Nephron (organoid): Measurements from ENCODE around the gene TAL2.

Experiments used
- H3K27ac Mint-ChIP-seq, 3 experiments: 2 replicates each; pipeline ENCODE4 v1.8.0; 2020; ENCODE audit warnings: mixed read lengths in 3 of 3, mild to moderate bottlenecking in 2 of 3, moderate library complexity in 1 of 3
- H3K27me3 Mint-ChIP-seq: 2 replicates; pipeline ENCODE4 v1.8.0; 2021; ENCODE audit warnings: low read depth, mild to moderate bottlenecking, moderate library complexity, mixed read lengths
- H3K36me3 Mint-ChIP-seq: 2 replicates; pipeline ENCODE4 v1.8.0; 2020; ENCODE audit warnings: low read depth, mixed read lengths
- H3K4me1 Mint-ChIP-seq: 2 replicates; pipeline ENCODE4 v1.8.0; 2020; ENCODE audit warnings: mixed read lengths
- H3K4me3 Mint-ChIP-seq, 3 experiments: 2 replicates each; pipeline ENCODE4 v1.8.0; 2020; ENCODE audit warnings: mild to moderate bottlenecking in 3 of 3, mixed read lengths in 3 of 3, moderate library complexity in 2 of 3
- H3K9me3 Mint-ChIP-seq: 2 replicates; pipeline ENCODE4 v1.8.0; 2020; ENCODE audit warnings: mixed read lengths
- TF ChIP-seq, protein P1 (sequence below), 3 experiments: fragments of 200-600 bp; sonication (generic); IDR thresholded peaks; one replicate each; pipeline ENCODE4 v1.5.0; 2021; ENCODE audit warnings: antibody characterized with exemption in 3 of 3; ENCODE audit not compliant: unreplicated experiment in 3 of 3

TAL2 gene

DNA sequence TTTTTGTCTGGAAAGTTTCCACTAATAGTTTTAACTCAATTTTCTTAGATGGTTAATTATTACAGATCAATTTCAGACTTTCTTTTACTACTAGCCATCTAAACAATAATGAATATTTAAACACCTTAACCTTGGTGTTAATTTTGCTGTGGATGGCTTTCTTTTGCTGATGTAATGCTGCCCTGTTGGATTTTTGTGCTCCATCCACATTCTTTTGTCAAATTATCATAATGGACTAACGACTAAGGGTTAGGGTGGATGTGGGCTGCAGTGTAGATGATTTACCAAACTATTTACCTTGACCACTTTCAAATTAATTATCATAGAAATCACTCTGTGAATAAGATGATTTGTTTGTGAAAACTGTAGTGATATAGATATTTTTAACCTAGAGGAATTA lies 16.5 kb downstream of the TAL2 start:
- Mint-ChIP-seq H3K4me1 (peaks cover 20% of the 10 kb centered on the region), H3K9me3 (peaks cover 2% of the 10 kb centered on the region), H3K27me3 (no peaks in the 10 kb centered on the region), H3K36me3 (no peaks in the 10 kb centered on the region), H3K4me3 (no peak overlapping the region), H3K27ac (peak overlapping the region; percentile 23 to 90 (median 66))
- TF ChIP-seq, protein P1, sequence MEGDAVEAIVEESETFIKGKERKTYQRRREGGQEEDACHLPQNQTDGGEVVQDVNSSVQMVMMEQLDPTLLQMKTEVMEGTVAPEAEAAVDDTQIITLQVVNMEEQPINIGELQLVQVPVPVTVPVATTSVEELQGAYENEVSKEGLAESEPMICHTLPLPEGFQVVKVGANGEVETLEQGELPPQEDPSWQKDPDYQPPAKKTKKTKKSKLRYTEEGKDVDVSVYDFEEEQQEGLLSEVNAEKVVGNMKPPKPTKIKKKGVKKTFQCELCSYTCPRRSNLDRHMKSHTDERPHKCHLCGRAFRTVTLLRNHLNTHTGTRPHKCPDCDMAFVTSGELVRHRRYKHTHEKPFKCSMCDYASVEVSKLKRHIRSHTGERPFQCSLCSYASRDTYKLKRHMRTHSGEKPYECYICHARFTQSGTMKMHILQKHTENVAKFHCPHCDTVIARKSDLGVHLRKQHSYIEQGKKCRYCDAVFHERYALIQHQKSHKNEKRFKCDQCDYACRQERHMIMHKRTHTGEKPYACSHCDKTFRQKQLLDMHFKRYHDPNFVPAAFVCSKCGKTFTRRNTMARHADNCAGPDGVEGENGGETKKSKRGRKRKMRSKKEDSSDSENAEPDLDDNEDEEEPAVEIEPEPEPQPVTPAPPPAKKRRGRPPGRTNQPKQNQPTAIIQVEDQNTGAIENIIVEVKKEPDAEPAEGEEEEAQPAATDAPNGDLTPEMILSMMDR (IDR thresholded peaks at IDR 0.05; ENCODE audit: unreplicated experiment in 3 of 3): no peak

DNA sequence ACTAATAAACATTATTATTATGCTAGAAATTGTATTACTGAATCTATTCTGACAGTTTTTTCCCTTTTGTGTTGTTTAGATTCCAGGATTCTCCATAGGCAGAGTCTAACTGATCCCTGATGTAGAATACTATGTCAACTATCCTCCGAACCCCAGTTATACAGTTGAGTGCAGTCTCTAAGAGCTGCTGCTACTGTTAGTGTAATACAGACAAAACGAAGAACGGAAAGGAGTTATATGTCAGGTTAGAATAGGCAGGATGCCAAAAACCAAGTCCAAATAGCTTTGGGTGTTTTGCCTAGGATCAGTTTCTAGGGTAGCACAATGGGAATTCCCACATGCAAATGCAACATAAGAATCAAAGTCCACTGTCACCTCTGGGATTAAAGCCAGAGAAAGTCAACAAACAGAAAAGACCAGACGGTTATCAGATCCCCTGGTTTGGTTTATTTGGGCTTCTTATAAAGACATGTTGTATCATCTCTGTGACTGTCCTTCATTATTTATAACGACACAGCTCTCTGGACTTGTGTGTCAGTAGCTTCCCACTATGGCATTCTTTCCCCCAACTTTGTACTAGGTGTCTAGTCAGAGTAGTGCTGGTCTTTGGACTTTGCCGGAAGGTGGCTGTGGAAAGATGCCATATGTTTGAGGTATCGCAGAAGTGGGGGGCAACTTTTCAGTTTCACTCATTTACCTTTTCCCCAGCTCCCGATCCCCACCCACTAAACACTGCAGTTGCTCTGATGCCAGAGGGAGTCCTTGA lies 17.2 kb downstream of the TAL2 start:
- peak overlapping the region; percentile 23 to 90 (median 25) for H3K27ac Mint-ChIP-seq
- H3K27me3 Mint-ChIP-seq: no peaks in the 10 kb centered on the region
- peaks cover 24% of the 10 kb centered on the region for H3K4me1 Mint-ChIP-seq
- TF ChIP-seq, protein P1 (IDR thresholded peaks at IDR 0.05; ENCODE audit: unreplicated experiment in 3 of 3): no peak
- H3K36me3 Mint-ChIP-seq: no peaks in the 10 kb centered on the region
- H3K9me3 Mint-ChIP-seq: peaks cover 3% of the 10 kb centered on the region
- no peak overlapping the region for H3K4me3 Mint-ChIP-seq

DNA sequence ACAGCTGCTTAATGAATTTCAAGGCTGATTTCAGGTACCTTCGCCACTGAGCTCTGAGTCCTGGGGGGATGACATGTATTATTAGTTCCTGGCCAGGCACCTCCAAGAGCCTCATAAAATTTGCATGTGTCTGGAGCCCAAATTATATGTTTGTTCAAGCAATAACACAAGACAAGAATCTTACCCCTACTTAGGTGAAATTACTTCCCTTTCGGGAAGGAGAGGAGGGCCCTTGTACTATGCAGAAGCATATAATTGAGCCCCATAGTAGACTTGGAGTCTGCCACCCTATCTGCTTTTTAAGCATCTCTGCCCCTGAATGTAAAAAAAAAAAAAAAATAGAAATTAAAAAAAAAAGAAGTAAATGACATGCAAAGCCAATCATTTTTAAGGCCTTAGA lies 19.1 kb downstream of the TAL2 start:
- no peaks in the 10 kb centered on the region for H3K36me3 Mint-ChIP-seq
- peaks cover 32% of the 10 kb centered on the region for H3K4me1 Mint-ChIP-seq
- H3K27me3 Mint-ChIP-seq: no peaks in the 10 kb centered on the region
- peaks cover 3% of the 10 kb centered on the region for H3K9me3 Mint-ChIP-seq
- no peak overlapping the region for H3K4me3 Mint-ChIP-seq
- no peak overlapping the region for H3K27ac Mint-ChIP-seq
- TF ChIP-seq, protein P1 (IDR thresholded peaks at IDR 0.05; ENCODE audit: unreplicated experiment in 3 of 3): no peak

DNA sequence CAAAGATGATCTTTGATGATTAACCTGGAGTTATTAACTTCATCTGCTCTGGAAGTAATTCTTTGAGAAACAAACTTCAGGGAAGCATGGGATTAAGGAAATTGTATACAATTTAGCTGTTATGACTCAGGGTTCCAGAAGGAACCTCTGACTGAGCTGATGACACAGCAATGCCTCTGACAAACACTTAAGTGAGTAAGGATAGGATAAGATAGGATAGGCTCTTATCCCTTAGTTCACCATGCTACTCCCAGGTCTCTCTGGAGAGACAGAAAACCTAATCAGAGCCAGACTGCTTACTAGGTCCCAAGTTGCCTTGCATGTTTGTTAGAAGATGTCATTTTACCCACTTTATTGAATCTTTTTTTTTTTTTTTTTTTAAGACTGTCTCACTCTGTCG lies 19.5 kb downstream of the TAL2 start:
- no peaks in the 10 kb centered on the region for H3K36me3 Mint-ChIP-seq
- H3K27ac Mint-ChIP-seq: no peak overlapping the region
- H3K27me3 Mint-ChIP-seq: no peaks in the 10 kb centered on the region
- peaks cover 32% of the 10 kb centered on the region for H3K4me1 Mint-ChIP-seq
- H3K9me3 Mint-ChIP-seq: peaks cover 3% of the 10 kb centered on the region
- no peak overlapping the region for H3K4me3 Mint-ChIP-seq
- TF ChIP-seq, protein P1 (IDR thresholded peaks at IDR 0.05; ENCODE audit: unreplicated experiment in 3 of 3): no peak

DNA sequence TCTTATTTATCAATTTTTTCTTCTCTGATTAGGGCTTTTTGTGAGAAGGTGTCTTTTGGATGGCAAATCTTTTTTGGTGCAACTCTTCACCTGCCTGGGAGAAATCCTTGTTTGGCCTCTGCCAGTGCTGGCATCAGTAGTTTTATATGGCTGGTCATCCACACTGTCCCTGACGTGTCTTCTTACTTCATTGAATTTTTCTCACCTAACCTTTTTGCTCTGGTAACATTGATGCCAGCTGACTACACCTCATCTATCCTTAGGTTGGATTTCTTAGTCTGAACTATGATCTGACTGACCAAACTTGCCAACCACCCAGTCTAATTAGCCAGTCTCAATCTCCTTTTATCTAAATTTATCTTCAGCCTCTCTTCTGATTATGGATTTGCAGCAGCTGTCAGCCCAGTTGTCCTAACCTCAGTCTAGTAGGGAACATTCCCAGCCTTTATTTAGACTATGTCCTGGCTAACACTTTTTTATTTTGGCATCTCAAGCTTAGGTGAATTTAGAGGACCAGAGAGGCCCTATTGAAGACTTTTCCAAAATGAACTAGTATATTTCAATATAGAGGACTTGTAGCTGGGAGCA lies 21.5 kb downstream of the TAL2 start:
- Mint-ChIP-seq H3K4me1 (peaks cover 22% of the 10 kb centered on the region), H3K9me3 (peaks cover 3% of the 10 kb centered on the region), H3K27ac (peak overlapping the region; percentile 8 to 63 (median 38)), H3K36me3 (no peaks in the 10 kb centered on the region), H3K4me3 (peak overlapping the region in 1 of 3 experiments; percentile 13), H3K27me3 (no peaks in the 10 kb centered on the region)
- TF ChIP-seq, protein P1 (IDR thresholded peaks at IDR 0.05; ENCODE audit: unreplicated experiment in 3 of 3): no peak

DNA sequence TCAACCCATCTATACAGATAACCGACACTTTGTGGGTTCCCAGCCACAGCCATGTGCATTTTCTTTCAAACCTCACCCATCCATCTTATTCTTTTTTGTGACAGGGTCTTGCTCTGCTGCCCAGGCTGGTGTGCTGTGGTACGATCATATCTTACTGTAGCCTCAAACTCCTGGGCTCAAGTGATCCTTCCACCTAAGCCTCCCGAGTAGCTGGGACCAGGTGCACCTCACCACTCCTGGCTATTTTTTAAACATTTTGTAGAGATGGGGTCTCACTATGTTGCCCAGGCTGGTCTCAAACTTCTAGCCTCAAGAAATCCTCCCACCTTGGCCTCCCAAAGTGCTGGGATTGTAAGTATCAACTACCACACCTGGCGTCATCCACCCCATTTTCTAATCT lies 24.7 kb downstream of the TAL2 start:
- peaks cover 18% of the 10 kb centered on the region for H3K27me3 Mint-ChIP-seq
- no peaks in the 10 kb centered on the region for H3K36me3 Mint-ChIP-seq
- TF ChIP-seq, protein P1 (IDR thresholded peaks at IDR 0.05; ENCODE audit: unreplicated experiment in 3 of 3): no peak
- peaks cover 3% of the 10 kb centered on the region for H3K9me3 Mint-ChIP-seq
- peaks cover 15% of the 10 kb centered on the region for H3K4me1 Mint-ChIP-seq
- H3K4me3 Mint-ChIP-seq: no peak overlapping the region
- no peak overlapping the region for H3K27ac Mint-ChIP-seq
